ENCODE results near the gene MYO18A.

Gene MYO18A

DNA sequence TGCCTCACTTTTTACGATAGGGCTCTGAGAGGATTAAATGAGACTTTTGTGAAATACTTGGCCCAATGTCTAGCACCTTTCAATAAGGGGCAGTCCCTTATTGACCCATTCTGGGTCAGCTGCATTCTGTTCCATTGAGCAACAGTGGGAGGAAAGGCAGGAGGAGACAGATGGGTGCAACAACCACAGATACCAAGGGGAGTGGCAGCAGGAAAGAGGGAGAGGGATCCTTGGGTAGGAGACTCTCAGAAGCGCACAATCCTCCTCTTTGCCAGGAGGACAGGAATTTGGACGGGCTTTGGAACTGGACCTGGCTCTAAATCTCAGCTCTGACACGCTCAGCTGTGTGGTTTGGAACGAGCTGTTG, 133.7 kb downstream of the MYO18A start:
- TF ChIP-seq ZFX (IDR thresholded peaks at IDR 0.05), result no peak
- TF ChIP-seq, protein P1, sequence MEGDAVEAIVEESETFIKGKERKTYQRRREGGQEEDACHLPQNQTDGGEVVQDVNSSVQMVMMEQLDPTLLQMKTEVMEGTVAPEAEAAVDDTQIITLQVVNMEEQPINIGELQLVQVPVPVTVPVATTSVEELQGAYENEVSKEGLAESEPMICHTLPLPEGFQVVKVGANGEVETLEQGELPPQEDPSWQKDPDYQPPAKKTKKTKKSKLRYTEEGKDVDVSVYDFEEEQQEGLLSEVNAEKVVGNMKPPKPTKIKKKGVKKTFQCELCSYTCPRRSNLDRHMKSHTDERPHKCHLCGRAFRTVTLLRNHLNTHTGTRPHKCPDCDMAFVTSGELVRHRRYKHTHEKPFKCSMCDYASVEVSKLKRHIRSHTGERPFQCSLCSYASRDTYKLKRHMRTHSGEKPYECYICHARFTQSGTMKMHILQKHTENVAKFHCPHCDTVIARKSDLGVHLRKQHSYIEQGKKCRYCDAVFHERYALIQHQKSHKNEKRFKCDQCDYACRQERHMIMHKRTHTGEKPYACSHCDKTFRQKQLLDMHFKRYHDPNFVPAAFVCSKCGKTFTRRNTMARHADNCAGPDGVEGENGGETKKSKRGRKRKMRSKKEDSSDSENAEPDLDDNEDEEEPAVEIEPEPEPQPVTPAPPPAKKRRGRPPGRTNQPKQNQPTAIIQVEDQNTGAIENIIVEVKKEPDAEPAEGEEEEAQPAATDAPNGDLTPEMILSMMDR (conservative IDR thresholded peaks at IDR 0.05), result no peak
- no peak overlapping the region for H3K27ac ChIP-seq

DNA sequence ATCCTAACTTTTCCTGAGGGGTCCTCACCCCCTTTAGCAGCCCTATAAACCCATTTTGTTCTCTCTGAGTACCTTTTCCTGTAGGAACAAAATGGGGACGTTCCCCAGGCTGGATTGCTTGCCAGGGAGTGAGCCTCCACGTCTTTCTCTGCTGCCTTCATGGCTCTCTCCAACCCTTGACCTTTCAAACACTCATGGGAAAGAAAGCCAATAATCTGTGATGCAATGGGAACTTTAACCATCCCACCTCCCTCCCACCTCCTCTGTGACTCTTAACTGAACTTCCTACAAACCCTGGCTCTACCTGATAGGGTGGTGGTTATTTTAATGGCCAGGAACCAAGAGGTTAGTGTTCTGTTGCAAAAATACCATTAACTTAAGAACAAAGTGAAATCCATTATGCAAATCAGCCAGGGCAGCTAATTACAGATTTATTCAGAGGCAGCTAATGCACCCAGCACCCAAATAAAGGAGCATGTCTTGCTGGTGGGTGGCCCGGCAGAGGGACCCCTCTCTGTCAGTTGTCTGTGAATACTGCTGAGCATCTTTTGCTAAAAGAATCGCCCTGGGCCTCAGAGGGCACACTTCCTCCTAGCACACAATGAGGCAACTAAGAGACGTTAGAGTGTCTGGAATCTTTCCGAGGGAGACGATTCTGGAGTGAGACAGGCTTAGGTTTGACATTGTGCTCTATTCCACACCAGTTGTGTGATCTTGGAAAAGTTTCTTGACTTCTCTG, 134.3 kb downstream of the MYO18A start:
- no peak for TF ChIP-seq ZFX (IDR thresholded peaks at IDR 0.05)
- TF ChIP-seq, protein P1 (conservative IDR thresholded peaks at IDR 0.05), result no peak
- H3K27ac ChIP-seq, result no peak overlapping the region

DNA sequence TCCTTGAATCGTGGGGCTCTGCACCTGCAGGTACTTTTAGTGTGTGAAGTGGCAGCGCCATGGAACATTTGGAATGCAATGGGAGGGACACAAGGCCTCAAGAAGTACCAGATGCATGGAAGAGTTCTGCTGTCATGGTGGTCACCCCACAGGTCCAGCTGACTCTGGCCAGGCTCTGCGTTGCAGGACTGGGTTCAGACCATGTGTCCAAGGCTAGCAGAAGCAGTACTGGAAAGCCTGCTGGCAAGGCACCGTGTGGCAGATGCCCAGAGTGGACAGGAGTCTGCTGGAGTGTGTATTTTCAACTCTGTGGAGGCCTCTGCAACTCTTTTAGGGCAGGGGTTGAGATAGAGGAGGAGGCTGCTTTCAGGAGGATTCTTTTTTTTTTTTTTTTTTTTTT, 135.2 kb downstream of the MYO18A start:
- H3K27ac ChIP-seq, result no peak overlapping the region
- TF ChIP-seq ZFX (IDR thresholded peaks at IDR 0.05), result no peak
- TF ChIP-seq, protein P1 (conservative IDR thresholded peaks at IDR 0.05), result no peak

DNA sequence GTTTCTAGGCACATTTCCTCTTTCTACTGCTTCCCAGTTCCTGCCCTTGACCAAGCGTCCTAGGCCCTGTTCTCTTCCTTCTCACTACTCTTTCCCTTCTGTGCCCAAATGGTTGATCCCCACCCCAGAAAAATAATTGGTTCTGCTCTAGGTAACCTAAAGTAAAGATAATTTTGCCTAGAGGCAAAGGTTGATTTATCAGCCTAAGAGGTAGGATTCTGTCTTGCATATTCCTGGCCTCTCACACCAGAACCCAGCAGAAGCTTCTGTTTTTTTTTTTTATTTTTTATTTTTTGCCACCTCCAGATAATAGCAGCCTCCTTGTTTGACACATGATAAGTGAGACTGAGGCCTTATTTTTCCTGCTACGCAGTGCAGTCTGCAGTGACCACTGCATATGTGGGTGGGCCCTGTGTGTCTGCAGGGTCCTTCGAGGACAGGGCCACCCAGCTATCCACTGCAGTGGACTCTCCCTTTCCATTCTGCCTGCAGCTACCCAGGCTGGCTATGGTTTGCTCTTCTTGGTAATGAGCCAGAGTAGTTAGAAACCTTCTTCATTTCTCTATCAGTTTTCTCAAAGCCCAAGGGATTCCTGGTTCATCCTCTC, 136.6 kb downstream of the MYO18A start:
- TF ChIP-seq ZFX (IDR thresholded peaks at IDR 0.05), result no peak
- TF ChIP-seq, protein P1 (conservative IDR thresholded peaks at IDR 0.05), result no peak
- no peak overlapping the region for H3K27ac ChIP-seq

DNA sequence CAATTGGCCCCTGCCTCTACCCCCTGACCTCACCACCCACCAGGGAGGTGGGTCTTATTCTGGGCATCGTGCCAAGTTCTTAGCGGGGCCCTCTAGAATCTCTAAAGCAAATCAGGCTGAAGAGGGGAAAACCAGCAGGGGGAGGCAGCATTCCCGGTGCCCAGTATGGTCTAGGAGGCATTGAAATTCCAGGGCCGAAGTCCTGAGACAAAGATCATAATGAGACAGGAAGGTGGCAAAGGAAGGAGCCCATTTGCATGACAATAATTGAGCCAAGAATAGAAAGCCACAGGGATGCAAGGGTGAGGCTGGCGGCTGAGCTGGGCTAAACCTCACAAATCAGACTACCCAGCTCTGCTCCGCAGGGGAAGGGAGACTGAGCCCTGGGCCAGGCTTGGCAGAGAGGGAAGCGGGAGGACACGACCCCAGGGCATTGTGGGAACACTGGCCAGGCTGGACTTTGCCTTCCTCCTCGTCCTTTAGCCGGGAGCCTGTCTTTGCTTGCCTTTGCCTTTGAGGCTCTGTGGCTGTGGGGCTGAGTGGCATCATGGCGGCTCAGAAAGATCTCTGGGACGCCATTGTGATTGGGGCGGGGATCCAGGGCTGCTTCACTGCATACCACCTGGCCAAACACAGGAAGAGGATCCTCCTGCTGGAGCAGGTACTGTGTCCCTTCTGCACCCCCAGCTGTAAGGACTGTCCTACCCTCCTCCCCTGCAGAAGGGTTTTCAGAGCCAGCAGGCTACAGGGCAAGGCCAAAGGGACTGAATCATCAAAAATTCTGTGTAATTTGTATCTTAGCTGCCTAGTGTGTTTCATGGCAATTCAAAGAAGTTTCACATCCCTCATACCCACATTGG, 137.3 kb downstream of the MYO18A start, which contains the start of gene PIPOX:
PIPOX (plus strand) TSS at position 463 of the 860 bp plus-strand sequence; CDS start at position 548, 85 bp downstream.
- no peak for TF ChIP-seq ZFX (IDR thresholded peaks at IDR 0.05)
- TF ChIP-seq, protein P1 (conservative IDR thresholded peaks at IDR 0.05), result no peak
- H3K27ac ChIP-seq, result no peak within 1 kb of the TSS

DNA sequence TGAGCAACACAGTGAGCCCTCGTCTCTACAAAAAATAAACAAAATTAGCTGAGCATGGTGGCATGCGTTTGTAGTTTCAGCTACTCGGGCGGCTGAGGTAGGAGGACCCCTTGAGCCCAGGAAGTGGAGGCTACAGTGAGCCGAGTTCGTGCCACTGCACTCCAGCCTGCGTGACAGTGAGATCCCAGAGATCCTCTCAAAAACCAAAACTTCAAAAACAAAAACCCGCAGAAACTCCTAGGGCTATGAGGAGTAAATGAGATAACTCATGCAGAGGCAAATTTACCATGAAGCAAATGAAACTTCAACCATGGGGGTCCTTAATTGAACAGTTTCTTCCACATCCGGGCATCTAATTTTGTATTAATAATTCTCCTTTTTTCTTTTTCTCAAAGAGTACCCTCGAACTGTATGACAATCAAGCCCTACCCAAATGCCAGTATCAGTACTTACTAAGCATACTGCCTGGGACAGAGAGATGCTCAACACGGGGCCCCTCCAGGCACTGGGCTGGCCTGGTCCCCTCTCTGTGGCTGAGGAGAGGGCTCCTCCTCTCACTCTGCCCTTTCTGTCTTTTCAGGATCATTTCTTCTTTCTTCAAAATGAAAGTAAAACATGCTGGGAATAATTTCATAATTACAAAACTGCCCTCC, 138.0 kb downstream of the MYO18A start:
- no peak overlapping the region for H3K27ac ChIP-seq
- TF ChIP-seq, protein P1 (conservative IDR thresholded peaks at IDR 0.05), result no peak
- no peak for TF ChIP-seq ZFX (IDR thresholded peaks at IDR 0.05)

Data from C4-2B (cell line).